K562 (cell line): ENCODE data around the gene ALOXE3. TPM values are rescaled to one million over a fixed set of nuclear protein-coding genes. Genes with fewer than 3 reads are reported as not detected.

Experiments
- ATAC-seq: fragments of 200-7000 bp; cut with Tn5 transposase; 3 replicates; pipeline ENCODE4 v1.9.1; 2020; ENCODE audit warnings: moderate library complexity
- BruUV-seq: library from RNA; stranded (reverse); fragments of 400-500 nt; replicated peaks from 2 replicates; lab custom pipeline; 2021; lab: Mats Ljungman, UMichigan
- CTCF ChIA-PET: fragments of 300-600 bp; formaldehyde crosslinking; extraction: SDS; loops from one replicate; lab custom pipeline; 2021; ENCODE audit warnings: low intra/inter-chr PET ratio; lab: Yijun Ruan, JAX
- POLR2A ChIA-PET: fragments of 300-600, 350-650 bp; sonication (Branson Sonifier 250); formaldehyde crosslinking; extraction: SDS; loops from one replicate; lab custom pipeline; 2021; ENCODE audit warnings: antibody characterized with exemption, inconsistent platforms; lab: Yijun Ruan, JAX
- DNase-seq, 4 experiments: peaks; one replicate each; pipeline versions ENCODE4 v3.0.0 to v3.0.0-alpha.2; 2011 to 2018; ENCODE audit warnings: low spot score in 3 of 4, mixed read lengths in 3 of 4; ENCODE audit errors: extremely low read depth in 1 of 4
- FAIRE-seq: peaks from 2 replicates; lab custom pipeline; 2011; peaks lifted over from hg19 to GRCh38; lab: Jason Lieb, UNC
- H2AFZ ChIP-seq: 2 replicates; pipeline ENCODE4 v1.6.0; 2011; ENCODE audit warnings: low read depth, low read length, control low read depth, inconsistent platforms
- H3K27ac ChIP-seq: fragments of 200-600 bp; 3 replicates; pipeline ENCODE4 v1.8.0; 2011; ENCODE audit warnings: low read depth, mild to moderate bottlenecking, control low read depth, inconsistent platforms, low read length, moderate library complexity, mixed read lengths; ENCODE audit errors: extremely low read depth
- H3K27me3 ChIP-seq, 2 experiments: fragments of 300-600 bp in 1 of 2; 2 replicates in 1 of 2; 3 replicates in 1 of 2; pipeline versions ENCODE4 v1.6.0 to v1.8.0; 2011; ENCODE audit warnings: inconsistent platforms in 2 of 2, low read length in 2 of 2, mild to moderate bottlenecking in 1 of 2, mixed read lengths in 1 of 2, moderate library complexity in 1 of 2; ENCODE audit not compliant: control insufficient read depth in 2 of 2, insufficient read depth in 2 of 2
- H3K36me3 ChIP-seq: fragments of 300-600 bp; 3 replicates; pipeline ENCODE4 v1.8.0; 2011; ENCODE audit warnings: mild to moderate bottlenecking, low read length, inconsistent platforms; ENCODE audit not compliant: control insufficient read depth, insufficient read depth
- H3K4me1 ChIP-seq, 2 experiments: fragments of 200-600 bp in 1 of 2; replicated peaks in 1 of 2; 2 replicates in 1 of 2; 3 replicates in 1 of 2; pipeline versions ENCODE4 v1.5.1 to v1.8.0; 2011; ENCODE audit warnings: inconsistent platforms in 2 of 2, low read length in 2 of 2, mild to moderate bottlenecking in 1 of 2, mixed read lengths in 1 of 2, moderate library complexity in 1 of 2; ENCODE audit not compliant: control insufficient read depth in 2 of 2, insufficient read depth in 2 of 2
- H3K4me2 ChIP-seq: 2 replicates; pipeline ENCODE4 v1.6.1; 2011; ENCODE audit warnings: low read length, control low read depth, inconsistent platforms, mixed read lengths; ENCODE audit not compliant: insufficient read depth
- H3K4me3 ChIP-seq: fragments of 200-600 bp; sonication (generic), shearing (Covaris generic); 2 replicates; pipeline ENCODE4 v1.5.1; 2016; ENCODE audit warnings: control low read depth, inconsistent platforms
- H3K79me2 ChIP-seq: fragments of 200-600 bp; 3 replicates; pipeline ENCODE4 v1.8.0; 2011; ENCODE audit warnings: low read length, inconsistent platforms; ENCODE audit not compliant: control insufficient read depth, insufficient read depth
- H3K9ac ChIP-seq, 2 experiments: 2 replicates each; pipeline versions ENCODE4 v1.6.0 to v1.6.1; 2011; ENCODE audit warnings: low read depth in 2 of 2, low read length in 2 of 2, control low read depth in 1 of 2, inconsistent platforms in 1 of 2, mild to moderate bottlenecking in 1 of 2, mixed read lengths in 1 of 2; ENCODE audit not compliant: insufficient read depth in 1 of 2
- H3K9me1 ChIP-seq: one replicate; pipeline ENCODE4 v1.6.0; 2011; ENCODE audit warnings: inconsistent platforms, mild to moderate bottlenecking, low read length, moderate library complexity; ENCODE audit not compliant: control insufficient read depth, insufficient read depth
- H3K9me3 ChIP-seq: replicated peaks from 2 replicates; pipeline ENCODE4 v1.5.1; 2011; ENCODE audit warnings: low read depth, low read length, inconsistent platforms; ENCODE audit not compliant: control insufficient read depth, insufficient read depth
- H4K20me1 ChIP-seq: replicated peaks from 2 replicates; pipeline ENCODE4 v1.6.1; 2011; ENCODE audit warnings: low read length, inconsistent platforms, mixed read lengths; ENCODE audit not compliant: control insufficient read depth, insufficient read depth
- NFIX ChIP-seq: fragments of 250-450 bp; sonication (Bioruptor Pico); IDR thresholded peaks from 2 replicates; pipeline ENCODE4 v1.4.0; 2020; ENCODE audit warnings: low read depth, mild to moderate bottlenecking, moderate library complexity
- PHF21A ChIP-seq: fragments of 450-650 bp; IDR thresholded peaks from 2 replicates; pipeline ENCODE4 v1.6.1; 2017; ENCODE audit warnings: low read depth, borderline replicate concordance
- POLR2AphosphoS2 ChIP-seq: IDR thresholded peaks from 2 replicates; pipeline ENCODE4 v1.6.1; 2012; ENCODE audit warnings: low read length, improper control_type of control experiment
- ZFPM2 ChIP-seq: fragments of 250-450 bp; sonication (Bioruptor Pico); IDR thresholded peaks from 2 replicates; pipeline ENCODE4 v1.5.1; 2022; ENCODE audit warnings: mild to moderate bottlenecking
- ZNF121 ChIP-seq: sonication (generic); formaldehyde crosslinking; conservative IDR thresholded peaks from 2 replicates; pipeline ENCODE4 v1.8.0; 2022; ENCODE audit warnings: missing genetic modification reagents
- ZNF347 ChIP-seq: fragments of 450-650 bp; formaldehyde crosslinking; IDR thresholded peaks from 2 replicates; pipeline ENCODE4 v1.4.0; 2020; ENCODE audit warnings: low read depth, mild to moderate bottlenecking, moderate library complexity
- WGBS: fragments of 100-300 bp; shearing (Covaris generic); methylation state at CpG from one replicate; pipeline ENCODE4 v1.1.6; 2016; ENCODE audit warnings: low coverage, mixed read lengths; ENCODE audit not compliant: insufficient coverage; ENCODE audit errors: missing lambda C conversion rate; 5-methylcytosine and 5-hydroxymethylcytosine counted together
- in situ Hi-C: fragments of 300-500 bp; cut with MboI; formaldehyde crosslinking; loops from 4 replicates; pipeline ENCODE4 v1.15.0; 2018; ENCODE audit warnings: inconsistent platforms, mixed read lengths
- intact Hi-C: fragments of 100-400 bp; cut with micrococcal nuclease; formaldehyde crosslinking; loops from 2 replicates; pipeline ENCODE4 v1.14.2; 2022
- polyA plus RNA-seq, 8 experiments: library from polyadenylated mRNA; depleted of rRNA in 4 of 8; stranded (reverse) in 5 of 8; unstranded in 3 of 8; fragments of >200 nt; fragmentation: Nextera tagmentation in 2 of 8; fragmentation: Illumina TruSeq in 1 of 8; extraction: Ambion mirVana in 2 of 8; extraction: Trizol in 1 of 8; gene quantifications; 2 replicates each; pipeline versions ENCODE4 v1.2.1 to v1.2.3, GENCODE V29; 2011 to 2014; ENCODE audit warnings: inconsistent platforms in 1 of 8, missing spikeins in 1 of 8
- total RNA-seq, 7 experiments: library from RNA; depleted of rRNA in 6 of 7; stranded (reverse); fragments of >200 nt in 6 of 7; fragmentation: Illumina TruSeq in 2 of 7; extraction: Trizol in 2 of 7; gene quantifications; 2 replicates each; pipeline versions ENCODE4 v1.2.1 to v1.2.3, GENCODE V29; 2011 to 2021; ENCODE audit warnings: low replicate concordance in 1 of 7
- TF ChIP-seq, protein P1 (sequence below): fragments of 450-650 bp; formaldehyde crosslinking; IDR thresholded peaks from 2 replicates; pipeline ENCODE4 v1.4.0; 2020; ENCODE audit warnings: mild to moderate bottlenecking, mixed read lengths
- TF ChIP-seq, protein P2 (sequence below): fragments of 450-650 bp; IDR thresholded peaks from 2 replicates; pipeline ENCODE4 v1.6.1; 2016; ENCODE audit warnings: mild to moderate bottlenecking, moderate library complexity

The ALOXE3 gene
- total and polyA plus RNA-seq, 9 of the 15 experiments (the other 6 are each of a cell fraction or from before 2014, with no cell fraction given): 0.04 TPM; not detected in 8

DNA sequence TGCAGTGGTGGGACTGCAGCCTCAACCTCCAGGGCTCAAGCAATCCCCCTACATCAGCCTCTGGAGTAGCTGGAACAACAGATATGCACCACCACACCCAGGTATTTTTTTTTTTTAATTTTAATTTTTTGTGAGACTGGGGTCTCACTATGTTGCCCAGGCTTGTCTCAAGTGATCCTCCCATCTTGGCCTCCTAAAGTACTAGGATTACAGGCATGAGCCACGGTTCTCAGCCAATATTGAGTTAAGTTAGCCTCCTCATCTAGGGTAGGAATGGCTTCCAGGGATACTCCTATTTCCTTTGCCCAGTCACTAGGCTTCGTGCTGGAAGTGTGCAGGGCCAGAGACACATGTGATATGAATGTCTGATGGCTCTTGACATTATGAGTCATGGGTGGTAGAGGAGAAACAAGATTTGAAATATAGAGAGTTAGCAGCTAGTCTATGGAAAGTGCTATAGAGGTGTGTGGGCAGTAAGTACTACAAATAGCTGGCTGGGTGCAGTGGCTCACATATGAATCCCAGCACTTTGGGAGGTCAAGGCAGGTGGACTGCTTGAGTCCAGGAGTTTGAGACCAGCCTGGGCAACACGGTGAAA is 13.6 kb upstream of the ALOXE3 start:
- TF ChIP-seq PHF21A (no peak), ZFPM2 (CRISPR knock-in tag) (no peak), POLR2AphosphoS2 (no peak), NFIX (CRISPR knock-in tag) (no peak), ZNF347 (CRISPR knock-in tag) (no peak), ZNF121 (CRISPR knock-in tag) (peak; percentile 72)
- TF ChIP-seq, protein P1, sequence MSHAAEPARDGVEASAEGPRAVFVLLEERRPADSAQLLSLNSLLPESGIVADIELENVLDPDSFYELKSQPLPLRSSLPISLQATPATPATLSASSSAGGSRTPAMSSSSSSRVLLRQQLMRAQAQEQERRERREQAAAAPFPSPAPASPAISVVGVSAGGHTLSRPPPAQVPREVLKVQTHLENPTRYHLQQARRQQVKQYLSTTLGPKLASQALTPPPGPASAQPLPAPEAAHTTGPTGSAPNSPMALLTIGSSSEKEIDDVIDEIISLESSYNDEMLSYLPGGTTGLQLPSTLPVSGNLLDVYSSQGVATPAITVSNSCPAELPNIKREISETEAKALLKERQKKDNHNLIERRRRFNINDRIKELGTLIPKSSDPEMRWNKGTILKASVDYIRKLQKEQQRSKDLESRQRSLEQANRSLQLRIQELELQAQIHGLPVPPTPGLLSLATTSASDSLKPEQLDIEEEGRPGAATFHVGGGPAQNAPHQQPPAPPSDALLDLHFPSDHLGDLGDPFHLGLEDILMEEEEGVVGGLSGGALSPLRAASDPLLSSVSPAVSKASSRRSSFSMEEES (CRISPR knock-in tag): no peak
- TF ChIP-seq, protein P2, sequence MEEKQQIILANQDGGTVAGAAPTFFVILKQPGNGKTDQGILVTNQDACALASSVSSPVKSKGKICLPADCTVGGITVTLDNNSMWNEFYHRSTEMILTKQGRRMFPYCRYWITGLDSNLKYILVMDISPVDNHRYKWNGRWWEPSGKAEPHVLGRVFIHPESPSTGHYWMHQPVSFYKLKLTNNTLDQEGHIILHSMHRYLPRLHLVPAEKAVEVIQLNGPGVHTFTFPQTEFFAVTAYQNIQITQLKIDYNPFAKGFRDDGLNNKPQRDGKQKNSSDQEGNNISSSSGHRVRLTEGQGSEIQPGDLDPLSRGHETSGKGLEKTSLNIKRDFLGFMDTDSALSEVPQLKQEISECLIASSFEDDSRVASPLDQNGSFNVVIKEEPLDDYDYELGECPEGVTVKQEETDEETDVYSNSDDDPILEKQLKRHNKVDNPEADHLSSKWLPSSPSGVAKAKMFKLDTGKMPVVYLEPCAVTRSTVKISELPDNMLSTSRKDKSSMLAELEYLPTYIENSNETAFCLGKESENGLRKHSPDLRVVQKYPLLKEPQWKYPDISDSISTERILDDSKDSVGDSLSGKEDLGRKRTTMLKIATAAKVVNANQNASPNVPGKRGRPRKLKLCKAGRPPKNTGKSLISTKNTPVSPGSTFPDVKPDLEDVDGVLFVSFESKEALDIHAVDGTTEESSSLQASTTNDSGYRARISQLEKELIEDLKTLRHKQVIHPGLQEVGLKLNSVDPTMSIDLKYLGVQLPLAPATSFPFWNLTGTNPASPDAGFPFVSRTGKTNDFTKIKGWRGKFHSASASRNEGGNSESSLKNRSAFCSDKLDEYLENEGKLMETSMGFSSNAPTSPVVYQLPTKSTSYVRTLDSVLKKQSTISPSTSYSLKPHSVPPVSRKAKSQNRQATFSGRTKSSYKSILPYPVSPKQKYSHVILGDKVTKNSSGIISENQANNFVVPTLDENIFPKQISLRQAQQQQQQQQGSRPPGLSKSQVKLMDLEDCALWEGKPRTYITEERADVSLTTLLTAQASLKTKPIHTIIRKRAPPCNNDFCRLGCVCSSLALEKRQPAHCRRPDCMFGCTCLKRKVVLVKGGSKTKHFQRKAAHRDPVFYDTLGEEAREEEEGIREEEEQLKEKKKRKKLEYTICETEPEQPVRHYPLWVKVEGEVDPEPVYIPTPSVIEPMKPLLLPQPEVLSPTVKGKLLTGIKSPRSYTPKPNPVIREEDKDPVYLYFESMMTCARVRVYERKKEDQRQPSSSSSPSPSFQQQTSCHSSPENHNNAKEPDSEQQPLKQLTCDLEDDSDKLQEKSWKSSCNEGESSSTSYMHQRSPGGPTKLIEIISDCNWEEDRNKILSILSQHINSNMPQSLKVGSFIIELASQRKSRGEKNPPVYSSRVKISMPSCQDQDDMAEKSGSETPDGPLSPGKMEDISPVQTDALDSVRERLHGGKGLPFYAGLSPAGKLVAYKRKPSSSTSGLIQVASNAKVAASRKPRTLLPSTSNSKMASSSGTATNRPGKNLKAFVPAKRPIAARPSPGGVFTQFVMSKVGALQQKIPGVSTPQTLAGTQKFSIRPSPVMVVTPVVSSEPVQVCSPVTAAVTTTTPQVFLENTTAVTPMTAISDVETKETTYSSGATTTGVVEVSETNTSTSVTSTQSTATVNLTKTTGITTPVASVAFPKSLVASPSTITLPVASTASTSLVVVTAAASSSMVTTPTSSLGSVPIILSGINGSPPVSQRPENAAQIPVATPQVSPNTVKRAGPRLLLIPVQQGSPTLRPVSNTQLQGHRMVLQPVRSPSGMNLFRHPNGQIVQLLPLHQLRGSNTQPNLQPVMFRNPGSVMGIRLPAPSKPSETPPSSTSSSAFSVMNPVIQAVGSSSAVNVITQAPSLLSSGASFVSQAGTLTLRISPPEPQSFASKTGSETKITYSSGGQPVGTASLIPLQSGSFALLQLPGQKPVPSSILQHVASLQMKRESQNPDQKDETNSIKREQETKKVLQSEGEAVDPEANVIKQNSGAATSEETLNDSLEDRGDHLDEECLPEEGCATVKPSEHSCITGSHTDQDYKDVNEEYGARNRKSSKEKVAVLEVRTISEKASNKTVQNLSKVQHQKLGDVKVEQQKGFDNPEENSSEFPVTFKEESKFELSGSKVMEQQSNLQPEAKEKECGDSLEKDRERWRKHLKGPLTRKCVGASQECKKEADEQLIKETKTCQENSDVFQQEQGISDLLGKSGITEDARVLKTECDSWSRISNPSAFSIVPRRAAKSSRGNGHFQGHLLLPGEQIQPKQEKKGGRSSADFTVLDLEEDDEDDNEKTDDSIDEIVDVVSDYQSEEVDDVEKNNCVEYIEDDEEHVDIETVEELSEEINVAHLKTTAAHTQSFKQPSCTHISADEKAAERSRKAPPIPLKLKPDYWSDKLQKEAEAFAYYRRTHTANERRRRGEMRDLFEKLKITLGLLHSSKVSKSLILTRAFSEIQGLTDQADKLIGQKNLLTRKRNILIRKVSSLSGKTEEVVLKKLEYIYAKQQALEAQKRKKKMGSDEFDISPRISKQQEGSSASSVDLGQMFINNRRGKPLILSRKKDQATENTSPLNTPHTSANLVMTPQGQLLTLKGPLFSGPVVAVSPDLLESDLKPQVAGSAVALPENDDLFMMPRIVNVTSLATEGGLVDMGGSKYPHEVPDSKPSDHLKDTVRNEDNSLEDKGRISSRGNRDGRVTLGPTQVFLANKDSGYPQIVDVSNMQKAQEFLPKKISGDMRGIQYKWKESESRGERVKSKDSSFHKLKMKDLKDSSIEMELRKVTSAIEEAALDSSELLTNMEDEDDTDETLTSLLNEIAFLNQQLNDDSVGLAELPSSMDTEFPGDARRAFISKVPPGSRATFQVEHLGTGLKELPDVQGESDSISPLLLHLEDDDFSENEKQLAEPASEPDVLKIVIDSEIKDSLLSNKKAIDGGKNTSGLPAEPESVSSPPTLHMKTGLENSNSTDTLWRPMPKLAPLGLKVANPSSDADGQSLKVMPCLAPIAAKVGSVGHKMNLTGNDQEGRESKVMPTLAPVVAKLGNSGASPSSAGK: no peak
- TF ChIP-seq, all 486 proteins: peak for 1
- no peak for DNase-seq
- intact Hi-C loops (no loop called here), in situ Hi-C loops (no loop called here)
- Histone ChIP-seq H3K4me1 (peaks cover 3 to 15% of the 10 kb centered on the region in 2 experiments; a peak in 3 of 5 replicates), H3K27me3 (no peaks in the 10 kb centered on the region), H3K4me2 (no peak overlapping the region), H3K79me2 (no peaks in the 10 kb centered on the region), H4K20me1 (no peaks in the 10 kb centered on the region), H3K9me3 (no peaks in the 10 kb centered on the region), H2AFZ (no peak overlapping the region), H3K4me3 (no peak overlapping the region), H3K36me3 (no peaks in the 10 kb centered on the region), H3K9me1 (no peaks in the 10 kb centered on the region), H3K9ac (no peak overlapping the region), H3K27ac (no peak overlapping the region)
- FAIRE-seq: no peak
- CTCF ChIA-PET: no interaction called here
- 15% methylated on average over 2 of the region's 3 CpGs for WGBS
- no TSS peak for BruUV-seq
- no peak for ATAC-seq
- POLR2A ChIA-PET: interaction anchor here (0.6 to 1.5 kb wide), 4 partner anchors 25 to 251 kb away, joined by 3 to 5 read pairs (median 4); partner anchors contain the start of gene BORCS6
